Smooth muscle cell (in vitro differentiated cells): Measurements from ENCODE around the gene ACER3. TPM values are rescaled to one million over a fixed set of nuclear protein-coding genes. Genes with fewer than 3 reads are reported as not detected.
A peak's percentile ranks its signal among the peaks of the same experiment; 100 is the strongest.
"Not testable (repeated sequence)": the region's sequence is repeated elsewhere in the genome, so short reads cannot be mapped to it uniquely, and the experiment has no call there.

Experiments
- DNase-seq: peaks from one replicate; lab custom pipeline; 2025; ENCODE audit not compliant: unreplicated experiment; lab: John Stamatoyannopoulos, UW
- H2AFZ ChIP-seq: fragments of 200-600 bp; sonication (generic); 2 replicates; pipeline ENCODE4 v1.6.0; 2016; ENCODE audit warnings: antibody characterized with exemption, low read depth, mild to moderate bottlenecking
- H3F3A ChIP-seq: fragments of 200-600 bp; sonication (generic); 2 replicates; pipeline ENCODE4 v1.6.0; 2017; ENCODE audit warnings: antibody characterized with exemption, low read depth
- H3K27ac ChIP-seq: fragments of 200-600 bp; sonication (generic); 2 replicates; pipeline ENCODE4 v1.5.1; 2016; ENCODE audit warnings: low read depth, mild to moderate bottlenecking
- H3K27me3 ChIP-seq: fragments of 200-600 bp; sonication (generic); 2 replicates; pipeline ENCODE4 v1.6.1; 2016; ENCODE audit warnings: low read depth, mild to moderate bottlenecking
- H3K36me3 ChIP-seq: fragments of 200-600 bp; sonication (generic); 2 replicates; pipeline ENCODE4 v1.5.1; 2016; ENCODE audit warnings: low read depth
- H3K4me1 ChIP-seq: fragments of 200-600 bp; sonication (generic); 2 replicates; pipeline ENCODE4 v1.5.1; 2016; ENCODE audit warnings: low read depth
- H3K4me2 ChIP-seq: fragments of 200-600 bp; sonication (generic); 2 replicates; pipeline ENCODE4 v1.6.0; 2016; ENCODE audit warnings: mild to moderate bottlenecking
- H3K4me3 ChIP-seq: fragments of 200-600 bp; sonication (generic); 2 replicates; pipeline ENCODE4 v1.5.1; 2016; ENCODE audit warnings: mild to moderate bottlenecking
- H3K79me2 ChIP-seq: fragments of 200-600 bp; sonication (generic); 2 replicates; pipeline ENCODE4 v1.6.0; 2016; ENCODE audit warnings: low read depth, mild to moderate bottlenecking
- H3K9ac ChIP-seq: fragments of 200-600 bp; sonication (generic); 2 replicates; pipeline ENCODE4 v1.6.0; 2016; ENCODE audit warnings: low read depth
- H3K9me3 ChIP-seq: fragments of 200-600 bp; sonication (generic); replicated peaks from 2 replicates; pipeline ENCODE4 v1.5.1; 2016; ENCODE audit warnings: low read depth
- H4K20me1 ChIP-seq: fragments of 200-600 bp; sonication (generic); 2 replicates; pipeline ENCODE4 v1.6.0; 2016; ENCODE audit warnings: low read depth
- WGBS: methylation state at CpG from one replicate; pipeline ENCODE4 v1.1.7; 2016; ENCODE audit warnings: low lambda C conversion rate; 5-methylcytosine and 5-hydroxymethylcytosine counted together
- polyA plus RNA-seq: library from polyadenylated mRNA; unstranded; fragments of >200 nt; fragmentation: Nextera tagmentation; extraction: Ambion mirVana; gene quantifications from 2 replicates; pipeline ENCODE4 v1.2.1, GENCODE V29; 2016
- total RNA-seq: library from RNA; depleted of rRNA; stranded (reverse); fragments of >200 nt; gene quantifications from 2 replicates; pipeline ENCODE4 v1.2.3, GENCODE V29; 2014
- TF ChIP-seq, protein P1 (sequence below): fragments of 200-600 bp; sonication (generic); IDR thresholded peaks from 2 replicates; pipeline ENCODE4 v1.5.1; 2017; ENCODE audit warnings: borderline replicate concordance, mild to moderate bottlenecking, antibody characterized with exemption; ENCODE audit not compliant: insufficient read depth, poor library complexity, severe bottlenecking

ACER3 gene
- total and polyA plus RNA-seq, 2 experiments from 2014 or later: 14.0 to 16.8 TPM

- H3K9me3 ChIP-seq: no peaks in the 10 kb centered on the region
- DNase-seq: no peak
- no peaks in the 10 kb centered on the region for H3K36me3 ChIP-seq
- no peak overlapping the region for H3K4me3 ChIP-seq
- H3K79me2 ChIP-seq: no peaks in the 10 kb centered on the region
- WGBS: 95% methylated on average over 1 of the region's 1 CpG
- H3K4me1 ChIP-seq: no peaks in the 10 kb centered on the region
- no peak overlapping the region for H3K27ac ChIP-seq
- no peak overlapping the region for H3K4me2 ChIP-seq
- H3F3A ChIP-seq: no peaks in the 10 kb centered on the region
- no peaks in the 10 kb centered on the region for H4K20me1 ChIP-seq
- H3K9ac ChIP-seq: no peak overlapping the region
- TF ChIP-seq, protein P1, sequence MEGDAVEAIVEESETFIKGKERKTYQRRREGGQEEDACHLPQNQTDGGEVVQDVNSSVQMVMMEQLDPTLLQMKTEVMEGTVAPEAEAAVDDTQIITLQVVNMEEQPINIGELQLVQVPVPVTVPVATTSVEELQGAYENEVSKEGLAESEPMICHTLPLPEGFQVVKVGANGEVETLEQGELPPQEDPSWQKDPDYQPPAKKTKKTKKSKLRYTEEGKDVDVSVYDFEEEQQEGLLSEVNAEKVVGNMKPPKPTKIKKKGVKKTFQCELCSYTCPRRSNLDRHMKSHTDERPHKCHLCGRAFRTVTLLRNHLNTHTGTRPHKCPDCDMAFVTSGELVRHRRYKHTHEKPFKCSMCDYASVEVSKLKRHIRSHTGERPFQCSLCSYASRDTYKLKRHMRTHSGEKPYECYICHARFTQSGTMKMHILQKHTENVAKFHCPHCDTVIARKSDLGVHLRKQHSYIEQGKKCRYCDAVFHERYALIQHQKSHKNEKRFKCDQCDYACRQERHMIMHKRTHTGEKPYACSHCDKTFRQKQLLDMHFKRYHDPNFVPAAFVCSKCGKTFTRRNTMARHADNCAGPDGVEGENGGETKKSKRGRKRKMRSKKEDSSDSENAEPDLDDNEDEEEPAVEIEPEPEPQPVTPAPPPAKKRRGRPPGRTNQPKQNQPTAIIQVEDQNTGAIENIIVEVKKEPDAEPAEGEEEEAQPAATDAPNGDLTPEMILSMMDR: no peak
- no peak overlapping the region for H2AFZ ChIP-seq
- no peaks in the 10 kb centered on the region for H3K27me3 ChIP-seq
These were observed 40.5 kb upstream of the ACER3 start for GRCh38 chr11:76820184-76820566.

DNA sequence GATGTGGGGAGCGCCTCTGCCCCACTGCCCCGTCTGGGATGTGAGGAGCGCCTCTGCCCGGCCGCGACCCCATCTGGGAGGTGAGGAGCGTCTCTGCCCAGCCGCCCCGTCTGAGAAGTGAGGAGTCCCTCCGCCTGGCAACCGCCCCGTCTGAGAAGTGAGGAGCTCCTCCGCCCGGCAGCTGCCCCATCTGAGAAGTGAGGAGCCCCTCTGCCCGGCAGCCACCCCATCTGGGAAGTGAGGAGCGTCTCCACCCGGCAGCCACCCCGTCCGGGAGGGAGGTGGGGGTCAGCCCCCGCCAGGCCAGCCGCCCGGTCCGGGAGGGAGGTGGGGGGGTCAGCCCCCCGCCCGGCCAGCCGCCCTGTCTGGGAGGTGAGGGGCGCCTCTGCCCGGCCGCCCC, 39.3 kb upstream of the ACER3 start:
- H3K27me3 ChIP-seq, H3K4me2 ChIP-seq, H3K79me2 ChIP-seq, H3K4me3 ChIP-seq, H3K36me3 ChIP-seq, H3K9ac ChIP-seq, H3K9me3 ChIP-seq, DNase-seq, H3F3A ChIP-seq, H3K4me1 ChIP-seq, H3K27ac ChIP-seq, H4K20me1 ChIP-seq, H2AFZ ChIP-seq: not testable (repeated sequence)
- WGBS: 94% methylated on average over 15 of the region's 29 CpGs

DNA sequence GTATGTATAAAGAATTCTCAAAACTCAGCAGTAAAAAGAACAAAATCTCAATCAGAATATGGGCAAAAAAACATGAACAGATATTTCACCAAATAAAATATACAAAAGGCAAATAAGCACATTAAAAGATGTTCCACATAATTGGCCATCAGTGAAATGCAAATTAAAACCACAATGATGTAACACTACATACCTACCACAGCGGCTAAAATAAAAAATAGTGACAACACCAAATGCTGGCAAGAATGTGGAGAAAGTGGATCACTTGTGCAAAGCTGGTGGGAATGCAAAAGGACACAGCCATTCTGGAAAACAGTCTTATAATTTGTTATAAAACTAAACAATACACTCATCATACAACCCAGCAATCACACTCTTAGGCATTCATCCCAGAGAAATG, 38.3 kb upstream of the ACER3 start:
- 93% methylated on average over 1 of the region's 1 CpG for WGBS
- H3K27me3 ChIP-seq: no peaks in the 10 kb centered on the region

GRCh38 chr11:76823481-76824028, 37.2 kb upstream of the ACER3 start:
- H3K4me1 ChIP-seq: no peaks in the 10 kb centered on the region
- H3K27ac ChIP-seq: peak overlapping the region; percentile 84
- H3K27me3 ChIP-seq: no peaks in the 10 kb centered on the region
- DNase-seq: no peak
- TF ChIP-seq, protein P1: no peak
- no peaks in the 10 kb centered on the region for H3K9me3 ChIP-seq
- H2AFZ ChIP-seq: no peak overlapping the region
- peak overlapping the region; percentile 54 for H3K9ac ChIP-seq
- H3K79me2 ChIP-seq: no peaks in the 10 kb centered on the region
- no peaks in the 10 kb centered on the region for H3K36me3 ChIP-seq
- H4K20me1 ChIP-seq: no peaks in the 10 kb centered on the region
- H3K4me2 ChIP-seq: no peak overlapping the region
- no peaks in the 10 kb centered on the region for H3F3A ChIP-seq
- no peak overlapping the region for H3K4me3 ChIP-seq
- WGBS: 56% methylated on average over 9 of the region's 9 CpGs

More for the DNA sequence above, 38.3 kb upstream of the ACER3 start:
- no peaks in the 10 kb centered on the region for H3K9me3 ChIP-seq
- no peaks in the 10 kb centered on the region for H4K20me1 ChIP-seq
- H3K27ac ChIP-seq: no peak overlapping the region
- no peak overlapping the region for H3K4me3 ChIP-seq
- no peak overlapping the region for H2AFZ ChIP-seq
- H3K36me3 ChIP-seq: no peaks in the 10 kb centered on the region
- no peaks in the 10 kb centered on the region for H3K79me2 ChIP-seq
- TF ChIP-seq, protein P1: no peak
- no peak overlapping the region for H3K9ac ChIP-seq
- H3K4me2 ChIP-seq: no peak overlapping the region
- no peaks in the 10 kb centered on the region for H3F3A ChIP-seq
- no peaks in the 10 kb centered on the region for H3K4me1 ChIP-seq
- no peak for DNase-seq
